ENCODE data around the gene EFEMP1.

The EFEMP1 gene

DNA sequence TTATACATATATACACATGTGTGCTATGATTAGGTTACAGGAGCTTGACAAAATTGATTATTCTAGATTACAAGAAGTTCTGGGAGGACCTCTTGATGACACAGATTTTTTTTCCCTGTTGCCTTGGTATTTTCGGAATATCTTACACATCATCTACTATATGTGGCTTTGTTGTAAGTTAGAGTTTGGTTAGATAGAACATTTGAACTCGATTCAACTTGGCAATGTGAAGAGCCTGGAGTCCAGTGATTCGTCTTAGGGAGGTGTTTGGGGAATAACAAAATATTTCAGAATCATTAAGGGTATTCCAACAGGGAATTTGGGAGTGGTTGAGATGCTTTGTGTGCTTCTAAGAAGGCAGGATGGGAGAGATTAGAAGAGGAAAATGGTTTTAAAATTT is 39.3 kb upstream of the EFEMP1 start:
- no peak for DNase-seq (ENCODE audit: low read depth)
- TF ChIP-seq, protein P1, sequence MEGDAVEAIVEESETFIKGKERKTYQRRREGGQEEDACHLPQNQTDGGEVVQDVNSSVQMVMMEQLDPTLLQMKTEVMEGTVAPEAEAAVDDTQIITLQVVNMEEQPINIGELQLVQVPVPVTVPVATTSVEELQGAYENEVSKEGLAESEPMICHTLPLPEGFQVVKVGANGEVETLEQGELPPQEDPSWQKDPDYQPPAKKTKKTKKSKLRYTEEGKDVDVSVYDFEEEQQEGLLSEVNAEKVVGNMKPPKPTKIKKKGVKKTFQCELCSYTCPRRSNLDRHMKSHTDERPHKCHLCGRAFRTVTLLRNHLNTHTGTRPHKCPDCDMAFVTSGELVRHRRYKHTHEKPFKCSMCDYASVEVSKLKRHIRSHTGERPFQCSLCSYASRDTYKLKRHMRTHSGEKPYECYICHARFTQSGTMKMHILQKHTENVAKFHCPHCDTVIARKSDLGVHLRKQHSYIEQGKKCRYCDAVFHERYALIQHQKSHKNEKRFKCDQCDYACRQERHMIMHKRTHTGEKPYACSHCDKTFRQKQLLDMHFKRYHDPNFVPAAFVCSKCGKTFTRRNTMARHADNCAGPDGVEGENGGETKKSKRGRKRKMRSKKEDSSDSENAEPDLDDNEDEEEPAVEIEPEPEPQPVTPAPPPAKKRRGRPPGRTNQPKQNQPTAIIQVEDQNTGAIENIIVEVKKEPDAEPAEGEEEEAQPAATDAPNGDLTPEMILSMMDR (IDR thresholded peaks at IDR 0.05; ENCODE audit: low read length, missing control alignments) = no peak
- no peak overlapping the region for H3K4me3 ChIP-seq (replicated peaks; ENCODE audit: low read depth, low read length)

DNA sequence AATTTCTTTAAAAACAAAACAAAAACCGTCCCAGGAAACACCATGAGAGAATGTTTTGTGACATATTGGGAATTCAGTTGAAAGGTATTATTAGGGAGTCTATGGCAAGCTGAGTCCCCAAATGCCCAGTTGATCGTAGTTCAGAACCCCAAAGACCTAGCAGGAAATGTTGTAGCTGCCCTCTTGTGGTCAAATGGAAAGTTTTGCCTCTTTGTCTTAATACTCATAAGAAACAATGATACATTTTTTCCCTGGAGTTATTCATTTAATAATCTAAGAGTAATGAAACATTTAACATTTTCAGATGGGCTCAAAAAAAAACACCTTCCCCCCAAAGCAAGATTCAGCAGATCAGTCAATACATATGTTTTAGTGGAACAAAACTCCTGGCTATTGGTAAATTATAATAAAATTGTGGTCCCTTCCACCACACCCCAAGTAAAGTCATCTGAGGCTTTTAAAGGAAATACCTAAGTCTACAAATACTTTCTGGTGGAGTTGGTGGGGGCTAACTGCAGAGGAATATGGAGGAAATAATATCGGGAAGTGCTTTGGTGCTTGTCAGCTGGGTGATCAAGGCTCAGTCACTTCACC is 37.8 kb upstream of the EFEMP1 start:
- no peak overlapping the region for H3K4me3 ChIP-seq (replicated peaks; ENCODE audit: low read depth, low read length)
- TF ChIP-seq, protein P1 (IDR thresholded peaks at IDR 0.05; ENCODE audit: low read length, missing control alignments) = peak; percentile 77
- DNase-seq (ENCODE audit: low read depth) = peak; percentile 86

- no peak overlapping the region for H3K4me3 ChIP-seq (replicated peaks; ENCODE audit: low read depth, low read length)
- TF ChIP-seq, protein P1 (IDR thresholded peaks at IDR 0.05; ENCODE audit: low read length, missing control alignments) = no peak
- DNase-seq (ENCODE audit: low read depth) = no peak
Measured at GRCh38 chr2:55958756-55959155, 35.2 kb upstream of the EFEMP1 start.

- peak; percentile 67 for DNase-seq (ENCODE audit: low read depth)
- TF ChIP-seq, protein P1 (IDR thresholded peaks at IDR 0.05; ENCODE audit: low read length, missing control alignments) = no peak
- H3K4me3 ChIP-seq (replicated peaks; ENCODE audit: low read depth, low read length) = no peak overlapping the region
Measured at GRCh38 chr2:55957142-55957541, 33.6 kb upstream of the EFEMP1 start.

DNA sequence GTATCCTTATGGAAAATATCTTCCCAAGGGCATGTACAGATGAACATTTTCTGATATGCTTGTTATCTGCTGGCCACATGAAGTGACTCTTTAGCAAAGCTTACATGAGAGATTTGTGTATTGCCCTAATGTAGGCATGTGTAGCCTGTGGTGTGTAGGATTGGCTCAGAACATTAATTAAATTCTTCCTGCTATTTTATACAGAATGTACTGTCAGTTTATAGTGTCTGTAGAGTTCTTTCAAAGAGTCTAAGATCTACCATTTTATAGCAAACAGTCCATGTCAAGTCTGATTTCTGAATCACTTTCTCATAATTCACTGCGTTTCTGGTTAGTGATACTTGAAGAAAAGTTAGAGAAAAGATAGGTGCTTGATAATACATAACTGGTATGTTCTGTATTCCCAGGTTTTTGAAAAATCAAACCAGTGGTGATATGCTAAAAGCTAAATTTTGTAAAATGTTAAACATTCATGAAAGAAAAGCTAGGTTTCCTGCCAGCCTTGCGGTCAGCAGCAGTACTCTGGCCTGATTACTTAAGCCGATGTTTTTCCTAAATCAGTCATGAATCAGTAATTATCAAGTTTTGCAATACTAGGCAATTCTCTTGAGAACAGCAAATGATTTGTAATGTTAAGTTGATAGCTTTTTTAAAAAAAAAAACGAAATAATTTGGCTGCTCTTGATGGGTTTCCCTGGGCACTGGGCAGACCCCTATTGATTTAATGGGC is 30.9 kb upstream of the EFEMP1 start:
- TF ChIP-seq, protein P1 (IDR thresholded peaks at IDR 0.05; ENCODE audit: low read length, missing control alignments) = no peak
- no peak overlapping the region for H3K4me3 ChIP-seq (replicated peaks; ENCODE audit: low read depth, low read length)
- DNase-seq (ENCODE audit: low read depth) = peak; percentile 78

- TF ChIP-seq, protein P1 (IDR thresholded peaks at IDR 0.05; ENCODE audit: low read length, missing control alignments) = no peak
- peak; percentile 70 for DNase-seq (ENCODE audit: low read depth)
- H3K4me3 ChIP-seq (replicated peaks; ENCODE audit: low read depth, low read length) = no peak overlapping the region
Measured at GRCh38 chr2:55952415-55952814, 28.8 kb upstream of the EFEMP1 start.

DNA sequence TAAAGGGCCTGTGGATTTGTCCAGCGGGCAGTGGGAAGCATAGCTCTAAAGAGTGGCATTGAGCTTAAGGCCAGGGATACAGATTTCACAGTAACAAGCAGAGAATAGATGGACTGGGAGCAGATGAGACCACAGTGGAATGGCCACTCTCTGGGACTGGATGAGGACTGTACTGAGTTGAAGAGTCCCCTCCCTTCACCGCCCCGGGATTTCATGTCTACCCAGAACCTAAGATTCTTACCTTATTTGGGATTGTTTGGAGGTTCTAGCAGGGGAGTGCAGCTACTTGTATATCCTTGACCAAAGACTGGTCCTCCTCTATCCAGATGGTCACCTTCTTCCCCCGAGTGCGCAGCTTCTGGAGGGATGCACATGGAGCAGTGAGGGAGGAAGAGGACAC is 28.0 kb upstream of the EFEMP1 start:
- DNase-seq (ENCODE audit: low read depth) = no peak
- TF ChIP-seq, protein P1 (IDR thresholded peaks at IDR 0.05; ENCODE audit: low read length, missing control alignments) = no peak
- no peak overlapping the region for H3K4me3 ChIP-seq (replicated peaks; ENCODE audit: low read depth, low read length)
